Measurements from ENCODE around the gene ADAM15.

DNA sequence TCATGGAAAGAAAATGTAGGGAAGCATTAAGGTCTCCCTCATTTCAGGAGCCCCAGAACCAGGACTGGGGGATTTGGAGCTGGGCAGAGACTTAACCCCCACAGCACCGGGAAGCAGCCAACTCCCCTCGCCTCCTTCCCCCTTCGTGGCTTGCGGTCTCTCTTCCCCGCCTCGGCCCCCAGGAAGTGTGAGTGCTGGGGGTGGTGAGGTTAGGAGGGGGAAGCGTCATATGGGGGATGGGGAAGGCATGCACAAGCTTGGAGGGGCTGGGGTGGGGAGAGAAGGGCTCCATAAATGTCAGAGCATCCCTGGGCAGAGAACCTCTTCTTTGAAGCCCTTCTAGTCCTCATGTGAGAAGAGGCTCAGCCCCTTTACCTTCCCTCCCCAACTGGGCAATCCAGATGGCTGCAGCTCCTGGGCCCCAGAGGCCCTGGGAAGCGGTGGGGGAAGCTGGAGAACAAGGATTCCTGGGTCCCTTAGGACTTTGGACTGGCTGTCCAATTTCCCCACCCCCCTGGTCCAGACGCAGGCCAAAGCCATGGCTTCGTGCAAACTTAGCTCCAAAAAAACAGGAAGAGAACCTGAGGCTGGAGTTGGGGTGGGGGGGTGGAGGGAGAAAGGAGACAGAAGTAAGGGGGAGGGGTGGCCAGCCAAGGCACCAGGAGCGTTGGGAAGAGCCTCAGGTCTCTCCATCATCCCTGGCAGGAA is 40.8 kb upstream of the ADAM15 start:
- TF ChIP-seq, protein P1, sequence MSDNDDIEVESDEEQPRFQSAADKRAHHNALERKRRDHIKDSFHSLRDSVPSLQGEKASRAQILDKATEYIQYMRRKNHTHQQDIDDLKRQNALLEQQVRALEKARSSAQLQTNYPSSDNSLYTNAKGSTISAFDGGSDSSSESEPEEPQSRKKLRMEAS (IDR thresholded peaks at IDR 0.05) = no peak
- TF ChIP-seq ASH2L (IDR thresholded peaks at IDR 0.05; ENCODE audit: low read length) (no peak), TEAD4 (IDR thresholded peaks at IDR 0.05; ENCODE audit: low read depth, low read length) (no peak), SP1 (IDR thresholded peaks at IDR 0.05; ENCODE audit: low read depth, low read length) (no peak), TCF12 (IDR thresholded peaks at IDR 0.05; ENCODE audit: low read depth, low read length) (no peak), POLR2AphosphoS5 (IDR thresholded peaks at IDR 0.05; ENCODE audit: low read depth, low read length) (no peak), POLR2A (IDR thresholded peaks at IDR 0.05; ENCODE audit: control extremely low read depth in 1 of 2, low read depth in 2 of 2, low read length in 2 of 2) (no peak)
- TF ChIP-seq, protein P2, sequence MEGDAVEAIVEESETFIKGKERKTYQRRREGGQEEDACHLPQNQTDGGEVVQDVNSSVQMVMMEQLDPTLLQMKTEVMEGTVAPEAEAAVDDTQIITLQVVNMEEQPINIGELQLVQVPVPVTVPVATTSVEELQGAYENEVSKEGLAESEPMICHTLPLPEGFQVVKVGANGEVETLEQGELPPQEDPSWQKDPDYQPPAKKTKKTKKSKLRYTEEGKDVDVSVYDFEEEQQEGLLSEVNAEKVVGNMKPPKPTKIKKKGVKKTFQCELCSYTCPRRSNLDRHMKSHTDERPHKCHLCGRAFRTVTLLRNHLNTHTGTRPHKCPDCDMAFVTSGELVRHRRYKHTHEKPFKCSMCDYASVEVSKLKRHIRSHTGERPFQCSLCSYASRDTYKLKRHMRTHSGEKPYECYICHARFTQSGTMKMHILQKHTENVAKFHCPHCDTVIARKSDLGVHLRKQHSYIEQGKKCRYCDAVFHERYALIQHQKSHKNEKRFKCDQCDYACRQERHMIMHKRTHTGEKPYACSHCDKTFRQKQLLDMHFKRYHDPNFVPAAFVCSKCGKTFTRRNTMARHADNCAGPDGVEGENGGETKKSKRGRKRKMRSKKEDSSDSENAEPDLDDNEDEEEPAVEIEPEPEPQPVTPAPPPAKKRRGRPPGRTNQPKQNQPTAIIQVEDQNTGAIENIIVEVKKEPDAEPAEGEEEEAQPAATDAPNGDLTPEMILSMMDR (IDR thresholded peaks at IDR 0.05; ENCODE audit: control extremely low read depth in 1 of 3, insufficient read depth in 1 of 3, low read depth in 1 of 3, low read length in 3 of 3) = no peak

All from H1 (cell line).